NCI-H1417 treated with DMSO at 0.1 percent for 48 hours (cell line): ENCODE data around the gene HRG.

ENCODE experiments used
- DNase-seq: peaks from one replicate; lab custom pipeline; 2025; lab: John Stamatoyannopoulos, UW

Gene HRG

GRCh38 chr3:186638259-186638658, 27.6 kb upstream of the HRG start:
- DNase-seq = no peak

- DNase-seq = no peak
Observed at GRCh38 chr3:186639778-186640472, 25.9 kb upstream of the HRG start, which contains the start of gene FETUB. TSS of gene FETUB (plus strand) at chr3:186640399. CDS start at chr3:186640461, 62 bp downstream.

GRCh38 chr3:186640473-186640818, 25.4 kb upstream of the HRG start:
- no peak for DNase-seq

DNA sequence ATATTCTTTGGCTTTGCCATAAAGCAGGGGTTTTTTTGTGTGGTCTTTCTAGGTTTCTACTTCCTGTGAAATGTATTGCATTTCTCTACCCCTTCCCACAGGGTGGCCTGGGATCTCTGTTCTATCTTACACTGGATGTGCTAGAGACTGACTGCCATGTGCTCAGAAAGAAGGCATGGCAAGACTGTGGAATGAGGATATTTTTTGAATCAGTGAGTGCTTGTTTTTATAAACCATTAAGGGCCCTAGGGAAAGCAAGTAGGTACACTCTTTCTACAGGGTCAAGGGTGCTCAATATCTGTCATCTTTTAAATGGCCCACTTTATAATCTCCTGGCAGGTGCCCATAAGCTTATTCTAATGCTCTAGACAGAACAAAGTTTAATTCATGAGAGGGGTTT, 24.9 kb upstream of the HRG start:
- DNase-seq = no peak

- no peak for DNase-seq
Observed at GRCh38 chr3:186642014-186642413, 23.8 kb upstream of the HRG start.

- DNase-seq = no peak
Observed at GRCh38 chr3:186643493-186643892, 22.3 kb upstream of the HRG start.

- no peak for DNase-seq
Observed at GRCh38 chr3:186644683-186645082, 21.1 kb upstream of the HRG start.

DNA sequence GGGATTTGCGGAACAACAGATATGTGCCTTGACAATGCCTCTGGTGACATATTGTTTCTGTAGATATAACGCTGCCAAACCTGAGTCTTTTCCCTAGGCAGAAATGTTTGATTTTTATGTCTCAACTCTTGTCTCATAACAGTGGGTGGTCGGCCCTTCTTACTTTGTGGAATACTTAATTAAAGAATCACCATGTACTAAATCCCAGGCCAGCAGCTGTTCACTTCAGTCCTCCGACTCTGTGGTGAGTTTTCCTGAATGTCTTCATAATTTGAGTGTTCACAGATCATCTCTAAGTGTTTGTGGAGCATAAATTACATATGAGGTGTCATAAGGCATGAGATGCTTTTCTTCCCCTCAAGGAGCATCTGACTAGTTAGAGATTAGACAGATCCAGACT, 19.7 kb upstream of the HRG start:
- DNase-seq = no peak

DNA sequence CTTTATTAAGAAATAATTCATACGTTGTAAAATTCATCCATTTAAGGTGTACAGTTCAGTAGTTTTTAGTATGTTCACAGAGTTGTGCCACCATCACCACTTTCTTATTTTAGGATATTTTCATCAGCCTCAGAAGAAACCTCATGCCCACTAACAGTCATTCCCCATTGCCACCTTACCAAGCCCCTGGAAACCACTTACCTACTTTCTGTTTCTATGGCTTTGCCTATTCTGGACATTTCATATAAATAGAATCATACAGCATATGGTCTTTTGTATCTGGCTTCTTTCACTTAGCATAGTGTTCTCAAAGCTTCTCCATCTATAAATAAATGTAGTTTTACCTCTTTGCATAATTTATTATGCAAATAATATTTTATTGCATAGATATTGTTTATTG, 19.0 kb upstream of the HRG start:
- DNase-seq = no peak

- DNase-seq = no peak
Observed at GRCh38 chr3:186648851-186649250, 17.0 kb upstream of the HRG start.

GRCh38 chr3:186651678-186652215, 14.1 kb upstream of the HRG start:
- no peak for DNase-seq

DNA sequence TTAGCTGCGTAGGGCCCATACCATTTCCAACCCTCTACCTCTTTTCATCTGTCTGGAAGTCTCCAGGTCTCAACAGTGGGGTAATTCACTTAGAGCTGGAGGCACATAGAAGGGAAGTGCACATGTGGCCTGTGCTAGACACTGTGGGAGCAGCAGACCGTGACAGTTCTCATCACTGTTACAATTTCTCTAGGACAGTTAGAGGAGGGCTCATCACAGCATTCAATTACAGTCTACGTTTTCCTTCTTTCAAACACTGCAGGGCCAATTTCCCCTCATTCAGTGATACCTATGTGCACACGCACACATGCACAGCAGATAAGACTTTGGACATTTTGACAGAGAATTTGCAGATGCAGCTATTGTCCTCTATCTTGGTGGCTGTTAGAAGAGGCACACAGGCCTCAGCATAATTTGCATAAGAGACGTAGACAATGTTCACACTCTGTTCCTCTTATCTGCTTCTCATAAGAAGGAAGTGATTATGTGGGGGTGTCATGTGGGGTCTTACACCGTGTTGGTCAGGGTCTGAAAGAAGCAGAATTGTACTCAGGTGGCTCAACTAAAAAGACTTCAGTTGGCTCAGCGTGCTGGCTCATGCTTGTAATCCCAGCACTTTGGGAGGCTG, 12.6 kb upstream of the HRG start:
- DNase-seq = no peak

GRCh38 chr3:186653984-186654383, 11.8 kb upstream of the HRG start:
- no peak for DNase-seq

- DNase-seq = no peak
Observed at GRCh38 chr3:186663361-186664118, 2.3 kb upstream of the HRG start.

DNA sequence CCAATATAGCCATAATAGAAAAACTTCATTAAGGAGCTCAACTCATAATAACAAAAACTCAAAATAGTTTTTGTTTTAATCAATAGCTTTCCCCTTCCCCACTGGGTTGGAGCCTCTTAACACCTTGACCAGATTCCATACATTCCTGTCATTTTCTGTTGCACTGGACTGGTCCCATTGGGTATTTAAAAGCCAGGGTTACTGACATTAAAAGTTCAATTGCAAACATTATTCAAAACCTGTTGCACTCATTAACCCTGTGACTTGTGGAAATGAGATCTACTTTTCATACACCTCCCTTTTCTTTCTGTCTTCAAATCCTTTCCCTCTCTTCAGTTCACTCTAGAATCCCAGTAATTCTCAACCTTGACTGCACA, 1.7 kb upstream of the HRG start:
- no peak for DNase-seq

DNA sequence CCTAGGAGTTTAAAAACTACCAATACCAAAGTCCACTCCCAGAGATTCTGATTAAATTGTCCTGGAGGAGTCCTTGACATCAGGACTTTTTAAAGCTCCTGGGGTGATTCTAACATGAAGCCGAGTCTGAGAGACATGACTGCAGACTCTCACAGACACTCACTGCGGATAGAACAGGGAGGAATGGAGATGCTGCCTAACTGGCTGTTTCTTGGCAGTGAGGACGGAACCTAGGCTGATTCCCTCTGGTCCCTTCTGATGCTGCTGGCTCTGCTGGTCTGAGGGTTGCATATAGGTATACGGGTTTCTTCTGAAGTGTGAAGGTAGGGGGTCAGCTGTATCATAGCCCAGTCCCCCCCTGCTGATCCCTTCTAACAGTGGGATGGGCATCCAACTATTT, 1.3 kb upstream of the HRG start:
- no peak for DNase-seq

GRCh38 chr3:186668426-186668825, 2.6 kb downstream of the HRG start:
- no peak for DNase-seq

DNA sequence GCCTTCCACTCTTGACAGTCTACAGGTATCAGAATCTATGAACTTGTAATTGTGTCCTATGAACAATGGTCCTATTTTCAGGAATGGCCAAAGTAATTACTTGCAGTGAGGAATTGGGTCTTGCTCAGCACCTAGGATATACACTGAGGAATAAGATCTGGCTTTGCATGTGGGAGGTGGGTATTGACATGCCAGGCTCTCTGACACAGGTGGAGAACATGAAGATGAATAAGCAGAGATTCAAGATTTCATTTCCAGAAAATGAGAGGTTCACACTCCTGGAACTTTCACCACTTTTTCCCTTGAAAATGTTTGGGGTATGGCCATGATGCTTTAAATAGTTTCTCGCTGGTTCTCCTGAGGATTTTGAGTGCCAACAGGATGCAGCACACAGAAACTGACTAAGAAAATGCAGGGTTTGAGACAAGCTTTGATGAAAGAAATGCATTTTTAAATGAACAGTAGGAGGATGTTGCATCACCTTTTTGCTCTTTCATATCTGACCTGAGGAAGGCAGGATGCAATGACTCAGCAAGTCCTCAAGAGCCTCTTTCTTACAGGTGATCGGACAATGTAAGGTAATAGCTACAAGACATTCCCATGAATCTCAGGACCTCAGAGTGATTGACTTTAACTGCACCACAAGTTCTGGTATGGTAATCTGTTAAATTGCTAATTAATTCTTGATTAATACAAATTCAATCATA, 3.7 kb downstream of the HRG start:
- DNase-seq = no peak

DNA sequence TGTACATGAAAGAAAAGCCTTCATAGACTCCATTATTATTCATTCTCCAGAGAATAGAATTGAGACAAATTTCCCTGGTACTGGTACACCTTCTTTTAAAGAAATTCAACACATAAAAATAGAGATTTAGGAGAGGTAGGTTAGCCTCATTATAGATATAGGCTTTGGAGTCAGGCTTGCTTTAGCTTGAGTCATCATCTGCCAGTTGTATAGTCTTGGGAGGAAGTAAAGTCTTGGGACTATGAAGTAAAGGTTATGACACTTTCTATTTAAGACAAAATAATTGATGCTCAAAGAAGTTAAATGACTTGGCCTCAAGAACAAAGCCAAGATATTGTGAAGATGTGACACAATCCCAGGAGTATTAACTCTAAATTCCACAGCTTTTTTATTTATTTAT, 4.3 kb downstream of the HRG start:
- no peak for DNase-seq

DNA sequence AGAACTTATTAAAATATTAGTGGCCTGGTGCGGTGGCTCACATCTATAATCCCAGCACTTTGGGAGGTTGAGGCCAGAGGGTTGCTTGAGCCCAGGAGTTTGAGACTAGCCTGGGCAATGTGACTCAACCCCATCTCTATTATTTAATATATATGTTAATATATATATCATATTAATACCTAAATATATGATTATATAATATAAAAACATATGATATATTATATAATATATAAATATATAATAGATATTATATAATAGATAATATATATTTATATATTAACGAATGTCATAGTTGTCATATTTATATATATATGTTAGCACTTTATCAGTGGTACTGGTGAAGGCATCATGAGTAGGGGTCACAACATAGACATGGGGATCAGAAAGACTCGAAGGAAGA, 5.2 kb downstream of the HRG start:
- no peak for DNase-seq

- DNase-seq = no peak
Observed at GRCh38 chr3:186678604-186679003, 12.8 kb downstream of the HRG start.

DNA sequence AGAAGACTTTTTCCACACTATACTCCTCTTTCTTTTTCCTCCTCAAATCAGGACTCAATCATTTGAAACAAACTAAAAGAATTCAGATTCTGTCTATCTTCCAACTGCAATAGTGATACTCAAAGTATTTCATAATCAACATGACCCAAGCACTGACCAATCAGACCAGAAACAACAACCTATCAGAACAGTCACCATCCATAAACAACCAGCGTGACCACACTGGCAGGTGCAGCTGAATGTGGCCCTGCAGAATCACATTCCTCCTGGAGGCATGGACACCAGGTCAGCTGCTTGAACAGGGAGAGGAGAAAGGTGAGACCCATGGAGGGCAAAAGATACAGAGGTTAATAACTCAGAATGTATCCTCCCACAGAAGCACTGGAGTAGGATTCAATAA, 13.3 kb downstream of the HRG start:
- no peak for DNase-seq

- DNase-seq = no peak
Observed at GRCh38 chr3:186680869-186681268, 15.1 kb downstream of the HRG start.
